Loucy (cell line): ENCODE data around the gene ARL2.
"Not testable (repeated sequence)": the region's sequence is repeated elsewhere in the genome, so short reads cannot be mapped to it uniquely, and the experiment has no call there.

Experiments
- H2AFZ ChIP-seq: fragments of 200-600 bp; sonication (generic); 2 replicates; pipeline ENCODE4 v1.6.0; 2016; ENCODE audit warnings: antibody characterized with exemption, mild to moderate bottlenecking, low read length, moderate library complexity
- H3F3A ChIP-seq: fragments of 200-600 bp; 2 replicates; pipeline ENCODE4 v1.6.0; 2016; ENCODE audit warnings: antibody characterized with exemption, low read depth, mild to moderate bottlenecking
- H3K27me3 ChIP-seq: fragments of 200-600 bp; sonication (generic); 2 replicates; pipeline ENCODE4 v1.6.1; 2014; ENCODE audit warnings: low read length, mild to moderate bottlenecking; ENCODE audit not compliant: insufficient read depth, poor library complexity, severe bottlenecking
- H3K36me3 ChIP-seq: fragments of 200-600 bp; sonication (generic); 2 replicates; pipeline ENCODE4 v1.6.1; 2016; ENCODE audit warnings: low read length; ENCODE audit not compliant: insufficient read depth
- H3K4me1 ChIP-seq: fragments of 200-600 bp; sonication (generic); 2 replicates; pipeline ENCODE4 v1.5.1; 2014; ENCODE audit warnings: low read length, mild to moderate bottlenecking; ENCODE audit not compliant: insufficient read depth, poor library complexity, severe bottlenecking
- H3K4me2 ChIP-seq: fragments of 200-600 bp; sonication (generic); 2 replicates; pipeline ENCODE4 v1.6.0; 2014; ENCODE audit warnings: antibody characterized with exemption, low read length, low read depth, mild to moderate bottlenecking; ENCODE audit not compliant: poor library complexity, severe bottlenecking
- H3K4me3 ChIP-seq: fragments of 200-600 bp; sonication (generic); 2 replicates; pipeline ENCODE4 v1.5.1; 2014; ENCODE audit warnings: low read length, mild to moderate bottlenecking, mixed read lengths; ENCODE audit not compliant: poor library complexity, severe bottlenecking
- H3K79me2 ChIP-seq: fragments of 200-600 bp; sonication (generic); 2 replicates; pipeline ENCODE4 v1.6.1; 2014; ENCODE audit warnings: low read length; ENCODE audit not compliant: insufficient read depth
- H3K9ac ChIP-seq: fragments of 200-600 bp; sonication (generic); 2 replicates; pipeline ENCODE4 v1.6.0; 2014; ENCODE audit warnings: mild to moderate bottlenecking, low read depth, low read length, moderate library complexity; ENCODE audit not compliant: poor library complexity, severe bottlenecking
- H3K9me2 ChIP-seq: fragments of 200-600 bp; sonication (generic); replicated peaks from 2 replicates; pipeline ENCODE4 v1.6.1; 2016; ENCODE audit warnings: low read depth, low read length, mixed read lengths
- H3K9me3 ChIP-seq: fragments of 200-600 bp; sonication (generic); 2 replicates; pipeline ENCODE4 v1.6.1; 2014; ENCODE audit warnings: mild to moderate bottlenecking, antibody characterized with exemption, low read length, low read depth; ENCODE audit not compliant: insufficient read depth
- H4K20me1 ChIP-seq: fragments of 200-600 bp; sonication (generic); 2 replicates; pipeline ENCODE4 v1.6.0; 2014; ENCODE audit warnings: antibody characterized with exemption, low read length, mild to moderate bottlenecking; ENCODE audit not compliant: insufficient read depth, poor library complexity, severe bottlenecking
- CTCF ChIP-seq: fragments of 200-600 bp; sonication (generic); conservative IDR thresholded peaks from 2 replicates; pipeline ENCODE4 v1.5.1; 2014; ENCODE audit warnings: mild to moderate bottlenecking, antibody characterized with exemption, low read length
- EZH2phosphoT487 ChIP-seq: fragments of 200-600 bp; IDR thresholded peaks from 2 replicates; pipeline ENCODE4 v1.6.1; 2018; ENCODE audit warnings: antibody characterized with exemption, mild to moderate bottlenecking, moderate library complexity, borderline replicate concordance

ARL2 gene

DNA sequence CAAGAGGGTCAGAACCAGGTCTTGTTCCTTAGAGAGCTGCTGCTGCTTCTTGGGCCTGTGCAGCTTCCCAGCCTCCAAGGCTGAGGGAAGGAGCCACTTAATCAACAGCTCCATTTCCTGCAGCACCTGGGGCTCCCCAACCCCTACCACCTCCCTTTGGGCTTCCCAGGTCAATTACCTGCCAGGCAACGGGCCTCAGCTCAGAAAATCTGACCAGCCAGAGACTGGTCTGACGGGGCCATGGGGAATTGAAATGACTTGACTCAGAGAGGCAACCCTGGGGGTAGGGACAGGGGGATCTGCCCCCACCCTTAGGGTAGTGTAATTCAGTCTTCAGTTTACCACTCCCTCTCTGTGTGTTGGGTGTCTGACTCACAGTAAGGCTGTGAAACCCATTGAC is 37.3 kb upstream of the ARL2 start:
- H3K4me3 ChIP-seq, result no peak overlapping the region

DNA sequence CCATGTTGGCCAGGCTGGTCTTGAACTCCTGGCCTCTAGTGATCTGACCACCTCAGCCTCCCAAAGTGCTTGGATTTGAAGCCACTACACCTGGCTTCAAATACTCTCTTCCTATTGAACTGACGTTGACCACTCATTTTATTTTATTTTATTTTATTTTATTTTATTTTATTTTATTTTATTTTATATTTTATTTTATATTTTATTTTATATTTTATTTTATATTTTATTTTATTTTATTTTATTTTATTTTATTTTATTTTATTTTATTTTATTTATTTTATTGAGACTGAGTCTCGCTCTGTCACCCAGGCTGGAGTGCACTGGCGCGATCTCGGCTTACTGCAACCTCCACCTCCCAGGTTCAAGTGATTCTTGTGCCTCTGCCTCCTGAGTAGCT is 30.6 kb upstream of the ARL2 start:
- not testable (repeated sequence) for H3K4me2 ChIP-seq, H3K36me3 ChIP-seq, H3K9ac ChIP-seq, H3K9me2 ChIP-seq, H3K4me3 ChIP-seq, H4K20me1 ChIP-seq, H3K9me3 ChIP-seq, H3F3A ChIP-seq, H3K79me2 ChIP-seq, H3K27me3 ChIP-seq, H3K4me1 ChIP-seq, H2AFZ ChIP-seq

More for the DNA sequence above, 37.3 kb upstream of the ARL2 start:
- H3K4me2 ChIP-seq, result no peak overlapping the region
- H3K9ac ChIP-seq, result no peak overlapping the region
- no peaks in the 10 kb centered on the region for H3K79me2 ChIP-seq
- TF ChIP-seq CTCF, result no peak
- no peak for TF ChIP-seq EZH2phosphoT487
- no peaks in the 10 kb centered on the region for H3F3A ChIP-seq
- H3K4me1 ChIP-seq, result no peaks in the 10 kb centered on the region
- H2AFZ ChIP-seq, result no peak overlapping the region
- no peaks in the 10 kb centered on the region for H4K20me1 ChIP-seq
- H3K27me3 ChIP-seq, result no peaks in the 10 kb centered on the region
- H3K9me3 ChIP-seq, result no peaks in the 10 kb centered on the region
- no peaks in the 10 kb centered on the region for H3K9me2 ChIP-seq
- no peaks in the 10 kb centered on the region for H3K36me3 ChIP-seq

DNA sequence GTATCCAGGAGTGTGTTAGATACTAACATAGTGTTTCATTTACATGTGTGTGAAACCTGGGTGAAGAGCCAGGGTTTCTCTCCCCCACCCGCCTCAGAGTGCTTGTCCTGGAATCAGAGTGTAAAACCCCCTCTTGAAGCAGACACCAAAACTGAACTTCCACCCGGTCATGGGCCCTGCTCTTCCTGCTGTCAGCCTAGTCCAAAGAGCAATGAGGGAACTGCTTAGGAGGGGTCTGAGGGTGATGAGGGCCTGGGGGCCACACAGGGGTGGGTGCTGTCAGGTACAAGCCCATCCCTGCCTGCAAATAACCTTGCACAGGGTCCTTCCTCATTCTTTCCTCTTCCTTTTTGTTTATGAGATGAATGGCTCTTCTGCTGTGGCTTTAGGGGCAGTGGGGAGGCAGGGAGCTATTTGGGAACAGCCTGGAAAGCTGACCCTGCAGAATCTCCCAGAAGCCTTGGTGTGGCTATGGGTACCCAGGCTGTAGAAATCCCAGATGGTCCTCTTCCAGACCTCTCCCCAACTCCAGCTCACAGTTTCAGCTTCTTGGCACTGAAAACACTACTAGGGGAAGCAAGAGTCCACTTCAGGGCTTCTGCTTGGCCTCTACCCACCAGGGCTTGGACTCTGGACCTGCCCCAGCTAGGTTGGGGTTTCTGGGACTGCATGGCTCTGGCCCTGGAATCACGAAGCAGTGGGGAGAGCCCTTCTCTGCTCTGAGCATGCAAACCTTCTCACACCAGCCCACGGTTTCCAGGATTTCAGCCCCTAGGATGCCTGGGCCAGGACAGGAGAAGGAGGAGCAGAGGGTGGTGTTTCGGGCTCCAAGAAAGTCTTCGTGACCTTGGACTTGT is 25.7 kb upstream of the ARL2 start:
- H3K27me3 ChIP-seq, result no peaks in the 10 kb centered on the region
- no peaks in the 10 kb centered on the region for H3K9me2 ChIP-seq
- H3K36me3 ChIP-seq, result no peaks in the 10 kb centered on the region
- H4K20me1 ChIP-seq, result no peaks in the 10 kb centered on the region
- H3K4me1 ChIP-seq, result peaks cover 5% of the 10 kb centered on the region
- H3K9ac ChIP-seq, result no peak overlapping the region
- TF ChIP-seq EZH2phosphoT487 (no peak), CTCF (no peak)
- H3K4me3 ChIP-seq, result no peak overlapping the region
- no peaks in the 10 kb centered on the region for H3F3A ChIP-seq
- H3K79me2 ChIP-seq, result no peaks in the 10 kb centered on the region
- H3K9me3 ChIP-seq, result no peaks in the 10 kb centered on the region
- no peak overlapping the region for H3K4me2 ChIP-seq
- H2AFZ ChIP-seq, result no peak overlapping the region

DNA sequence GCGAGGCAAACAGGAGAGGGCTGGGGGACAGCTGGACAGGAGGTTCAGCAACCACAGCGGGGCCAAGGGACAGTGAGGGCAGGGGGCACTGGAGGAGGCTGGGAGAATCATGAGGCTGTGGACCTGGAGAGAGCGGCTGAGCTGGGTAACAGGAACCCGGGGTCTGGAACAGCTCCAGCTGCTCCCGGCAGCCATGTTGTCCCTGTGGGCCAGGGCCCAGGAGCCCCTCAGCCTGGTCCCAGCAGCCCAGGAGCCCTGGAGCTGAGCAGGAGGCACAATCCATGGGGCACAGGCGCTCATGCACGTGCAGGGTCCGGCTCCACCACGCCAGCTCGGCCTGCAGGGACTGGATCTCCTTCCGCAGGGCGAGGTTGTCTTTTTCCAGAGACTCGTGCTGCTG is 24.5 kb upstream of the ARL2 start:
- Histone ChIP-seq H3K9ac (no peak overlapping the region), H3K4me2 (no peak overlapping the region), H4K20me1 (no peaks in the 10 kb centered on the region), H3K4me1 (peaks cover 5% of the 10 kb centered on the region), H3K79me2 (no peaks in the 10 kb centered on the region), H2AFZ (no peak overlapping the region), H3F3A (no peaks in the 10 kb centered on the region), H3K27me3 (no peaks in the 10 kb centered on the region), H3K9me2 (no peaks in the 10 kb centered on the region), H3K4me3 (no peak overlapping the region), H3K9me3 (no peaks in the 10 kb centered on the region), H3K36me3 (no peaks in the 10 kb centered on the region)
- TF ChIP-seq EZH2phosphoT487 (no peak), CTCF (no peak)
